Measurements from ENCODE around the gene TBC1D25.

The TBC1D25 gene

GRCh38 chrX:48576108-48576507, 36.6 kb downstream of the TBC1D25 start:
- POLR2A ChIA-PET = no interaction called here
- CTCF ChIA-PET = no interaction called here
- peak overlapping the region; percentile 63 for H3K4me3 ChIP-seq (ENCODE audit: low read depth, low read length)
- DNase-seq (ENCODE audit: low read depth, low spot score) = no peak
- TF ChIP-seq CTCF (IDR thresholded peaks at IDR 0.05; ENCODE audit: insufficient read depth, low read length, missing control alignments) = no peak

DNA sequence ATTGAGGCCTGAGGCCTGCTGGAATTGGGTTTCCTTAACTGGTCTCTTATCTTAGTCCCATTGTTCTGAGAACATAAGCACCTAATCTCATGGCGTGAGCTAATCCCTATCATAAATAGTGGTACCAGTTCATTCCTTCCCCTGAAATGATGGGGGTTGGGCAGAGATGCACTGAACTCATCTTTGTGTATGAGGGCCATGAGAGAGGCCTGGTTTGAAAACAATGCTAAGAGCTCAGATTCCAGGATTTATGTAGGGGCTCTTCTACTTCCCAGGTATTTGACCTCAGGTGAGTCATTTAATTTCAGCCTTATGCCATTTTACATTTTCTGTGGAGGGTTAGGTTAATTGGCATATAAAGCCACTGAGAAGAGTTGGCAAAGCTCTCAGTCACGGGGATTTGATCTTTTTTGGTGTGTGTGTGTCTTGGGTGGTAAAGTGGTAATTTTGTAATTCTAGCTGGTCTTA, 39.2 kb downstream of the TBC1D25 start:
- TF ChIP-seq CTCF (IDR thresholded peaks at IDR 0.05; ENCODE audit: insufficient read depth, low read length, missing control alignments) = no peak
- no peak for DNase-seq (ENCODE audit: low read depth, low spot score)
- H3K4me3 ChIP-seq (ENCODE audit: low read depth, low read length) = no peak overlapping the region
- ChIA-PET CTCF (no interaction called here), POLR2A (no interaction called here)

DNA sequence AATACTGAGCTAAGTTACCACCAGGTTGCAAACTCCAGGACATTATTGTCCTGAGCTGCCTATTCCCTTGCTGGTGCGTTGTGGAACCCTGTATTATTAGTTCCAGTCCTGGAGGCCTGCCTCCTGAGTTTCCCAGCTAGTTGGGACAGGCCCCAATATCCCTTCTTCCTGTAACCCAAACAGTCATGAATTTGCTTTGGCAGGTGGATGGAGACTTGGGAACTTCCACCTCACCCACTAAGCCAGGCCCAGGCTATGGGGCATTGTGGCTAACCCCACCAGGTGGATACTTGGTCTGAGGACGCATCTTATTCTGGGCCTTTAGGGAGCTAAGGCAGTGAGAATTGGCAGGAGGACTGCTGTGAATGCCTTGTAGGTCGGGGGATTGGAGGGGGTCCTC, 39.7 kb downstream of the TBC1D25 start:
- POLR2A ChIA-PET = no interaction called here
- CTCF ChIA-PET = no interaction called here
- H3K4me3 ChIP-seq (ENCODE audit: low read depth, low read length) = no peak overlapping the region
- TF ChIP-seq CTCF (IDR thresholded peaks at IDR 0.05; ENCODE audit: insufficient read depth, low read length, missing control alignments) = no peak
- DNase-seq (ENCODE audit: low read depth, low spot score) = no peak

DNA sequence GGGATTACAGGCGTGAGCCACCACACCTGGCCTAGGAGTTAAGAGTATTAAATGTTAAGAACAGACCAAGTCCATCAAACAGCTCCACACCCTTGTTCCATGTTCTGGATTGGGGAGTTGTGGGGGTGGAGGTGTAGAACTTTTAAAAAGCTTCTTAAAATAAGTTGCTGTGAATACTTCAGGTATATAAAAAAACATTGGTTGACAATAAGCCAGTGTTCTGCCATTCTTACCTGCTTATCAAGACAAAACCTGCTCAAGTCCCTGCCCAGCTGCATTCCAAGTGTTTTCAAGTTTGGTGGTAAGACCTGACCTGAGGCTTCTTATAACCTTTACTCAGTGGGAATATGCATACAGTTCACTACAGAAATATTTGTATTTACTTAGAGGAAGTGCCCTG, 41.1 kb downstream of the TBC1D25 start:
- ChIA-PET POLR2A (no interaction called here), CTCF (no interaction called here)
- DNase-seq (ENCODE audit: low read depth, low spot score) = no peak
- TF ChIP-seq CTCF (IDR thresholded peaks at IDR 0.05; ENCODE audit: insufficient read depth, low read length, missing control alignments) = no peak
- H3K4me3 ChIP-seq (ENCODE audit: low read depth, low read length) = no peak overlapping the region

DNA sequence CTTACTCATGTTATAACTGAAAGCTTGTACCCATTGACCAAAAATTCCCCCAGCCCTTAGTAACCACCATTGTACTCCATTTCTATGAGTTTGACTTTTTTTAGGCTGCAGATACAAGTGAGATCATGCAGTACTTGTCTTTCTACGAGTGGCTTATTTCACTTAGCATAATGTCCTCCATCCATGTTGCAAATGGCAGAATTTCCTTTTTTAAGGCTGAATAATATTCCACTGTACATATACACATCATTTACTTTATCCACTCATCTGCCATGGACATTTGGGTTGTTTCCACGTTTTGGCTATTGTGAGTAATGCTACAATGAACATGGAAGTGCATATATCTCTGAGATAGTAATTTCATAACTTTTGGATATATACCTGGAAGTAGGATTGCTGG, 45.2 kb downstream of the TBC1D25 start:
- ChIA-PET CTCF (no interaction called here), POLR2A (no interaction called here)
- H3K4me3 ChIP-seq (ENCODE audit: low read depth, low read length) = no peak overlapping the region
- no peak for TF ChIP-seq CTCF (IDR thresholded peaks at IDR 0.05; ENCODE audit: insufficient read depth, low read length, missing control alignments)
- no peak for DNase-seq (ENCODE audit: low read depth, low spot score)

- POLR2A ChIA-PET = interaction anchor here (0.6 kb wide), 1 partner anchor 1399 kb away, joined by 3 read pairs; no protein-coding TSS in a partner anchor
- no peak overlapping the region for H3K4me3 ChIP-seq (ENCODE audit: low read depth, low read length)
- DNase-seq (ENCODE audit: low read depth, low spot score) = no peak
- CTCF ChIA-PET = no interaction called here
- no peak for TF ChIP-seq CTCF (IDR thresholded peaks at IDR 0.05; ENCODE audit: insufficient read depth, low read length, missing control alignments)
Observed at GRCh38 chrX:48589482-48590162, 50.1 kb downstream of the TBC1D25 start.

Measured in AG04449 (cell line).